G401.6 (cell line): Measurements from ENCODE around the gene SLC36A3.
"Not testable (repeated sequence)": the region's sequence is repeated elsewhere in the genome, so short reads cannot be mapped to it uniquely, and the experiment has no call there.

Experiments used
- FAIRE-seq: peaks from 2 replicates; lab custom pipeline; 2012; peaks lifted over from hg19 to GRCh38; lab: Jason Lieb, UNC

Gene SLC36A3

DNA sequence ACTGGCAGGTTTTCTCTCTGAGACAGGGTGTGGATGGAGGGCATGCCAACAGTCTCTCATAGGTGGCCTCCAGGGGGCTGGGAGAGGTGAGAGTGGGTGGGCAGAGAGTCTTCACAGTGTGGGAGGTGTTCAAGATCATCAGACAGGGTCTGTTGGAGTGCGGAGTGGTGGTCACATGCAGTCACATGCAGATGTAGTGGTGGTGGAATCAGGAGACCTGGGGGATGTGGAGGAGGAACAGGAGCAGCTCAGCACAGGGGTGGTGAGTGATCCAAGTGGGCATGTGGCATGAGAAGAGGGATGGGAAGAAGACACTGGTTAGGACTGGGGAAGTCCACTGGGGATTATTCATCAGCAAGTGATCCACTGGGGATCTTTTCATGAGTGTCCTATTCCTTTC, 44.8 kb downstream of the SLC36A3 start:
- no peak for FAIRE-seq

DNA sequence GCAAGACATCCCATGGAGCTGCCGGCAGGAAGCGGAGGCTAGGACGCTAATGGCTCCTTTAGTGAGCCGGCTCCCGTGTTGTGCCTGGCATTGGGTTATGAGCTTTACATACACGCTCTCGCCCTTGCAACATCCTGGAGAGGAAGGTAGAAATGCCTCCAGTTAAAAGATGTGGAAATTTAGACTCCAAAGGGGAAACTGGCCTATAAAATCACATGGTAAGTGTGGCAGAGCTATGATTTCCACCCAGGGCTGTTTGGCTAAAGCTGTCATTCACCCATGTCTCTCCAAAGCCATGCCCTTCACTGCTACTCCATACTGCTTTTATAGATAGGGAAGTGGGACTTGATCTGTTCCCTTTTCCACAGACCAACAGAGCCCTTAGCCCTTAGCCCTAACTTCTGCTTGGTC, 45.4 kb downstream of the SLC36A3 start:
- FAIRE-seq, result no peak

DNA sequence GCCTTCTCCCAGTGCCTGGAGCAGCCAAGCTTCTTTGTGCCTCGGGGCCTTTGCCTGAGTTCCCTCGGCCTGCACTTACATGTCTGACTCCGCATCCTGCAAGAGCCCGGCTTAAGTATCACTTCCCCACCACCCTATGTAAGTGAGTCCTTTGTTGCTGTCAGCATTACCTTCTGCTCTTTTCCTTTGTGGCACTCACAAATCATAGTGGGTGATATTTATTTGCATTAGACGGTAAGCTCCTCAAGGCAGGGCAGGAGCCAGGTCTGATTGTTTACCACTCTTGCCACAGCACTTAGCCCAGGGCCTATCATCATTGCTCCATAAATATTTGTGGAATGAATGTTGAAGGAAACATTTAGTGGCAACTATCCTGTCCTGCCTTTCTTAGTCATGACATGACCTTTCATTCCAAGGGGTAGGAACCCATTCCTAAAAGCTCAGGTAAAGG, 45.8 kb downstream of the SLC36A3 start:
- no peak for FAIRE-seq

DNA sequence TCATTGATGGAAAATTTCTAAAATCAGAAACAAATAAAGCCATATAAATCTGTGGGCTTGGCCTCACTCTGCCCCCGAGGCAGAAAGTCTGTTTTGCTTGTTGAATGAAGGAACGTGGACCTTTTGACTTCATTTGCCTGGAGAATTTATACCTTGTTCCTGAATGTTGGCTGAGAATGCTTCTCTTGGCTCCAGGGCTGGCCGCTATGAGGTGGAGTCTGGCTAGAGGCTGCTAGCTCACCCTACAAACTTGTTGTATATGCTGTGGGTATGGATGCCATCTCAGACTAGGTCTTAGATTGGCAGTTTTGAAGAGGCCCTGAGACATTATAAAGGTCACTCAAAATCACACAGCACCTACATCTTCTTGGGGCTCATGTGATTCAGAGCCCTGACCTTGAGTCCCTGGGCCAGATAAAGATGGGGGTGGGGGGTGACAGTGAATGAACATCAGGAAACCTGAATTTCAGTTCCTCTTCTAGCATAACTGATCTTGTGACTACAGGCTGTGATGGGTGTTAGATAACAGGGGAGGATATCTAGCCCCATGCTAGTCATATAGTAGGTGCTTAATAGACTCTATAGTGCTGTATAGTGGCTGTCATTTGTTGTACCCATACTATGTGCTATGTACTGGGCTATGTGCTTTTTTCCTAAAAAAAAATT, 47.8 kb downstream of the SLC36A3 start:
- FAIRE-seq, result no peak

DNA sequence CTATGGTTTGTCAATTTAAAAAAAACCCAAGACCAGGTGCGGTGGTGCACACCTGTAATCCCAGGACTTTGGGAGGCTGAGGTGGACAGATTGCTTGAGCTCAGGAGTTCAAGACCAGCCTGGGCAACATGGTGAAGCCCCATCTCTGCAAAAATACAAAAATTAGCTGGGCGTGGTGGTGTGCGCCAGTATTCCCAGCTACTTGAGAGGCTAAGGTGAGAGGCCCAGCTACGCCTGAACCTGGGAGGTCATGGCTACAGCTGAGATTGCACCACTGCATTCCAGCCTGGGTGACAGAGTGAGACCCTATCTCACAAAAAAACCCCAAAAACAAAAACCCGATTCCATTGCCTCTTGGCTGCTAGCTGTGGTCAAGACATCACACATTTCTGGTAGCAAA, 48.6 kb downstream of the SLC36A3 start:
- not testable (repeated sequence) for FAIRE-seq

DNA sequence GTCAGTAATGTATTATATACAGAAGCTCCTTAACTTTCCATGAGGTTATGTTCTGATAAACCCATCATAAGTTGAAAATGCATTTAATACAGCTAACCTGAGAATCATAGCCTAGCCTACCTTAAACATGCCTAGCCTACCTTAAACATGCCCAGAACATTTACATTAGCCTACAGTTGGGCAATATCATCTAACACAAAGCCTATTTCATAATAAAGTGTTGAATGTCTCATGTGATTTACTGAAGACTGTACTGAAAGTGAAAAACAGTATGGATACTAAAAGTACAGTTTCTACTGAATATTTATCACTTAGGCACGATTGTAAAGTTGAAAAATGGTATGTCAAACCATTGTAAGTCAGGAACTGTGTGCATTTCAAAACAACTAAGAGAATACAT, 49.0 kb downstream of the SLC36A3 start:
- no peak for FAIRE-seq

DNA sequence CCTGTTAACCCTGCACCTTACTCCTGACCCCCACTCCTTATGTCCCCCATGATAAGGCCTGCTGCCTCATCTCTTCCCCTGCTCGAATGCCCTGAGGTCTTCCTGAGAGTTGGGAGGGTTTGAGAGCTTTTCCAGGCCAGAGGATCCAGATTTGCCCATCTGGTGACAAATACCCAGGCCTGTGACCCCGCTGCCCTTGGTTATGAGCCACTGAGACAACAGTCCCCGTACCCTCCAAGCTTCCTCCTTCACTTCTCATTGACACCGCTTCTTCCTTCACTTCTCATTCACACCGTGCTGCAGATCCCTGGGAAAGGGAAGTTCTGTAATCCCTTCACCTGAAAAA, 50.0 kb downstream of the SLC36A3 start:
- FAIRE-seq, result no peak

DNA sequence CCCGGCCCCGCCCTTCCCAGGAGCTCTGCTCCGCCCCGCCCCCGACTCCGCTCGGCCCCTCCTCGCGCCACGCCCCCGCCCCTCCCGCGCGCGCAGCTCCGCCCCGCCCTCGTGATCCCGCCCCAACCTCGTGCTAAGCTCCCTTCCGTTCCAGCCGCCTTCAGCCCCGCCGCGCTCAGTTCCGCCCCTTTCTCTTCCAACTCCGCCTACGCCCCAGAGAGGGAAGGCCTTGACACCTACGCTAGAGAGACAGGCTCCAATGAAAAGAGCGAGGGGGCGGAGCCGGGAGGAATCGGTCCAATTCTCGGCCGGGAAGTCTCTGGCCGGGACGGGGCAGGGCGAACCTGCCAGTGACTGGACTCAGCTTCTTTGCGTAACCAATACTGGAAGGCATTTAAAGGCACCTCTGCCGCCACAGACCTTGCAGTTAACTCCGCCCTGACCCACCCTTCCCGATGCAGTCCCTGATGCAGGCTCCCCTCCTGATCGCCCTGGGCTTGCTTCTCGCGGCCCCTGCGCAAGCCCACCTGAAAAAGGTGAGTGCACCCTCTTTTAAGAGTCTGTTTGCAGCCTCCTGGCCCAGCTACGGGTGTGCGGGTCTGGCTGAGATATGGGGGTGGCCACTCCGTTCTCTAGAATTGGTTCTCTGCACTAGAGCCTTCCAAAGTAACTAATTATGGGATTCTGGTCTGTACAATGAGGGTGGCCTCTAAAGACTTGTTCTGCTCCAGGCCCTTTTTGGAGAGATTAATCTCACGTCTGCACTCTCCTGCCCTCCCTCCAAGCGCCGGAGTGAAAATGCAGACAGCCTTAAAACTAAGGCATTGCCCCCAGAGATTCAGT, 50.6 kb downstream of the SLC36A3 start, which contains the start of gene GM2A:
Gene GM2A (plus strand): TSS at position 424 of the 843 bp plus-strand sequence. CDS start 32 bp downstream, at position 456.
- FAIRE-seq, result peak; percentile 98

DNA sequence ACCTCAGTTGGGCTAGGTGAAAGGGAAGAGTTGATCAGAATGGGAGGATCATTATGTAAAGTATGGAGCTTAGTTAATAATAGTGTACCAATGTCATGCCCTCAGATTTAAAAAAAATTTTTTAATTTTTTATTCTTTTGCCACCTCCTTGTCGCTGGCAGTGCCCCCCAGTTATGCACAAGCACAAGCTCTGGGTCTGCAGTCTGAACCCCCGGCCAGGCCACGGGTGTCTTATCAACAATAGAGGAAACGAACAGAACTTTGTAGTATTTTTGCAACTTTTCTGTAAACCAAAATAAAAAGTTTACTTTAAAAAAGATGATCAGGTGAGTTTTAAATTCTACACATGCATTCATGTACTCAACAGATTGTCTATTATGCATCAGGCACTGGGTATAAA, 51.9 kb downstream of the SLC36A3 start:
- FAIRE-seq, result no peak

DNA sequence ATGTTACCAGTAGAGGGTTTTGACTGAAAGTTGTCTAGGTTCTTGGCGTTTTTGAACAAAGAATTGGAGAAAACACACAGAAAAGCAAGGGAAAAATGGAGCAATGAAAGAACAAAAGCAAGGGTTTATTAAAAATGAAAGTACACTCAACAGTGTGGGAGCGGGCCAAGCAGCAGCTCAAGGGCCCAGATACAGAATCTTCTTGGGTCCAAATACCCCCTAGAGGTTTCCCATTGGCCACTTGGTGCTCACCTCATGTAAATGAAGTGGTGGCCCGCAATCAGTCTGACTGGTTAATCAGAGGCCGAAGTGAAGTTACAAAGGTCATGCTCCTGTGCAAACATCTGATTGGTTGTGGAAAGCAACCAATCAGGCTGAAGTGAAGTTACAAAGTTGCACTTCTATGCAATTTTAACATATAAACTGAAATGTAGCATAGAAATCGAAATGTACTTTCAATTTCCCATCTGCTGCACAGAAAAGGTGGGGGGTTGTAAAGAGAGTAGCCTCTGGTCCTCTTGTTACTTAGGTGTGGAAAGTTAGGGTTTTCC, 52.5 kb downstream of the SLC36A3 start:
- FAIRE-seq, result no peak

DNA sequence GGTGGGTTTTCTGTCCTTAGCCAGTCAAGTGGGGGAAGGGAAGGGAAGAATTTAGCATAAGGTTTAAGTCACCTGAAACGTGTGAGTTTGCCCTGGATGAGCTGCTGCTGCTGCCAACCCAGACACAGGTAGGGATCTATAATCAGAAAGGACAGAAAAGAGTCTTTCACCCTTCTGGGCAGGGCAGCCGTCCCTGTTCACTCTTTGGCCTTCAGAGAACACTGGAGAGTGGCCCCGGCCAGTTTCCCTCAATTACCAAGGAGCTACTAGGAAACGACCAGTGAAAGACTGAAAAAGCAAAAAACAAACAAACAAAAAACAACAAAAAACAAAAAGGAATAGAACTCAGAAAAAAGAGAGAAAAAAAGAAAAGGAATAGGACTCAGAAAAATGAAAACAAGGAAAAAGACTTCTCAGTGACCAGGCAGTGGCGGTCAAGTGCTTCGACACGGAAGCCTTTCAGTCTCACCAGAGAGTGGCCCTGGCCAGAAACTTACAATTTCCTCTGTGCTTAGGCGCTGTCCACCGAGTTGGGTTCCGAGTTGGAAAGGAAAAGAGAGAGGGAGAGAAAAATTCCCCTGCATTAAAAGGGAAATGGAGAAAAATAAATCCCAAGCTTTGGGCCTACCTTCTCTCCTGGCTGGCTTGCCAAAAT, 53.1 kb downstream of the SLC36A3 start:
- FAIRE-seq, result no peak

DNA sequence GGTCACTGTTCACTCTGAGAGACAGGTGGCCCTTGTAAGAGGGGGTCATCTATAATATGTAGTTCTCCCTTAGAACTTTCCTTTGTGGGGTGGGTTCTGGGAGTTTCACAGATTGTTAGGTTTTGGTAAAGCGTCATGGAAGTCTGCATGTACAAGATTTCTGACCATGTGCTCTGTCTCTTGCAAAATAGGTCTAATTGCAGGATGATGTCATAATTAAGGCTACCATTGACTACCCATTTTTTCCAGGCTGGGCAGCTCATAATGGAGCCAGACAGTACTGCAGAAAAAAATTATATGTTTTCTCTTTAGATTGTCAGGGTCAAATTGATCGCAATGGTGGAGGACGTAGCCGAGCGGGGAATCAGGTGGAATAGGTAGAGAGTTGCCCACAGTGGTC, 54.3 kb downstream of the SLC36A3 start:
- no peak for FAIRE-seq

DNA sequence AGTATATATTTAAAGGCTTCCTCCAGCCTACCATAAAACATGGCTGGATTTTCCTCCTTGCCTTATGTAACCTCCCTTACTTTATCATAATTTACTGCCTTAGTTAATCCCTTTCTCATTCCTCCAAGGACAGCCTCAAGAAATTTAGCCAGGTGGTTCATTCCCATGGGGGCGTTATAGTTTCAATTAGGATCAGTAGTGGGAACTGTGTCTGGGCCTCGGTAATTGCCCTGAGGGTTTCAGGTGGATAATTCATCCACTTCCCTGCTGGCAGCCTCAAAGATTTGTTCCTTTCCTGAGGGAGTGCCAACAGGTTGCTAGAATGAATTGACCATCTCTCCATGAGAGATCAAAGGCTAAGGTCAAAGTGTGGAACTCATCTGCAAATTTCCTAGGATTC, 54.9 kb downstream of the SLC36A3 start:
- no peak for FAIRE-seq

DNA sequence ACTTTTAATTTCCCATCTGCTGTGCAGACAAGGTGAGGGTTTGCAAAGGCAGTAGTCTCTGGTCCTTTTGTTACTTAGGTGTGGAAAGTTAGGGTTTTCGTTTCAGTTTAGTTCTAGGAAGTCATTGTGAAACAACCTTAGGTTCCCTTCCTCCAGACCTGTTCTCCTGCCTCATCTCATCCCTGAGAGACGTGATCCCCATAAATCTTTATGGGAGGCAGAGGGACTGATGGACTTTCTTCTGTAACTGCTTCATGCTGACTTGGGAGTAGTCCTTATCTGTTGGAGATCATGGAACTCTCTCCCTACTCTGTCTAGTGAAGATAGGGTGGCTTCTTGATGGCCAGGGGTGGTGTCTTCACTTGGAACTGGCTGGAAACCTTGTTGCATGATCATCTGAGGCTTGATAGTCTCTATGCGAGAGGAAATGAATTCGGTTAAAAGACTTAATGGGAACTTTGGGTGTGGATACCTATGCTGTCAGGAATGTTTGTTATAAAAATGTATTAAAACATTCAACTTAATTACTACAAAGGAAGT, 57.8 kb downstream of the SLC36A3 start:
- no peak for FAIRE-seq

DNA sequence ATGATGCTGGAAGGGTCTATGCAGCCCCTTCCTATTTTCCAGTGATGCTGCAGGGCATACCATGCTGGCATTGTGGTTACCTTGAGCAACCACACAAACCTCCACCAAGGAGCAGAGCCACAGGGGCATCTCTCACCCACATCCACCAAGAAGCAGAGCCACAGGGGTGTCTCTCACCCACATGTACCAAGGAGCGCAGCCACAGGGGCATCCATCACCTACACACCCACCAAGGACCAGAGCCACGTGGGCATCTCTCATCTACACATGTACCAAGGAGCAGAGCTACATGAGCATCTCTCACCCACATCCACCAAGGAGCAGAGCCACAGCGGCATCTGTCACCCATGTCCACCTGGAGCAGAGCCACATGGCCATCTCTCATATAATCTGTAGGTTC, 59.4 kb downstream of the SLC36A3 start:
- FAIRE-seq, result no peak

DNA sequence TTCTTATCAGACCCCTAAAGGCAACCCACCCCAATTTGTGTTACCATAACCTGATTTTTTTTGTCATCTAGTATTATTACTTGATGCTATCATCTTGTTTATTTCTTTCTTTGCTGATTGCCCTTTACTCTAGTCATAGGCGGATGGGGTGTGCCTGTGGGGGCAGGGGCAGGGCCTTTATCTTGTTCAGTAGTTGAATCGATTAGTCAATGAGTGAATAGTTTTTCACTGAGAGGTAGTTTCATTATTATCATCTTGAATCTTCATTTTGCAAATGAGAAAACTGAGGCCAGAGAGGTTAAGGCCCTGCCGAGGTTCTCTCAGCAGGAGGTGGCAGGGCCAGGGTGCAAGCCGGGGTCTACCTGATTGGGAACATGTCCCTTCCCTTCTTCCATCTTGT, 60.0 kb downstream of the SLC36A3 start:
- FAIRE-seq, result no peak

DNA sequence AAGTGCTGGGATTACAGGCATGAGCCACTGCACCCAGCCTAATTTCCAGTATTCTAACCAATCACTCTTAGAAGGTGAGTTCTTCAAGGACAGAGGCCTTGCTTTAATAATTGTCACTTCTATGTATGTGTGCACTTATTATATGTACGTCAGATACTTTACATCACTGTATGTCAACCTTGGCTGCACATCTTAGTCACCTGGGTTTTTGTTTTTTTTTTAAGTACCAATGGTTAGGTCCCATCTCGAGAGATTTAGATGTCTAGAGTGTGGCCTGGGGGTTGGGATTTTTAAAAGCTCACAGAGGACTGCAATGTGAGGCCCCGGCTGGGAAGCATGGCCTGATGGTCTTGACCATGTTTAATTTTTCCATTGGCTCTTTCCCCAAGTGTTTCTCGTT, 60.4 kb downstream of the SLC36A3 start:
- no peak for FAIRE-seq

DNA sequence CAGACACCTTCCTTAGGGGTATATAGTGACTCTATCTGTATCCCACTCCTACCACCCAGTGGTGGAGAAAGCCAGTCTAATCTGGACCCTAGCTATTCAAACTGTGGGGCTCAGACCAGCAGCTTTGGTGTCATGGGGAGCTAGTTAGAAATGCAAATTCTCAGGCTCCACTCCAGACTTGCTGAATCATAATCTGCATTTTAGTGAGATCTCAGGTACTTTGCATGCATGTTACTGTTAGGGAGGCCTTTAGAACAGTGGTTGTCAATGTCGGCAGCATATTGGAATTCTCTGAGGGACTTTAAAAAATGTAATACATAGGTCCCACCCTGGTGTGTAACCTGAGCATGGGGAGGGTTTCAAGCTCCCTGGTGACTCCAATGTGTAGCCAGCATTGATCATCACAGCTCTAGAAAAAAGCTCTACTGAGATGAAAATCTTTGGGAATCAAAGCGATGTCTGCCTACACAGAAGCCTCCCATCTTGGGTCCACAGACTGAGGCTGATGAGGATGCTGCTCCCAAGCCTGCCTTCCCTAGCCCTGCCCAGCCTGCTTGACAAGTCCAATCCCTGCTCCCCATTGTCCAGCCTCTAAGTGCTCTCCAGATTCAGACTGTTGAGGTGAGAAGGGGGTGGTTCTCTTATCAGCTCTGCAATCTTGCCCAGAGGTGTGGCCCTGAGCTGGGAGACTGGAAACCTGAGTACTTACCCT, 62.5 kb downstream of the SLC36A3 start:
- FAIRE-seq, result no peak

DNA sequence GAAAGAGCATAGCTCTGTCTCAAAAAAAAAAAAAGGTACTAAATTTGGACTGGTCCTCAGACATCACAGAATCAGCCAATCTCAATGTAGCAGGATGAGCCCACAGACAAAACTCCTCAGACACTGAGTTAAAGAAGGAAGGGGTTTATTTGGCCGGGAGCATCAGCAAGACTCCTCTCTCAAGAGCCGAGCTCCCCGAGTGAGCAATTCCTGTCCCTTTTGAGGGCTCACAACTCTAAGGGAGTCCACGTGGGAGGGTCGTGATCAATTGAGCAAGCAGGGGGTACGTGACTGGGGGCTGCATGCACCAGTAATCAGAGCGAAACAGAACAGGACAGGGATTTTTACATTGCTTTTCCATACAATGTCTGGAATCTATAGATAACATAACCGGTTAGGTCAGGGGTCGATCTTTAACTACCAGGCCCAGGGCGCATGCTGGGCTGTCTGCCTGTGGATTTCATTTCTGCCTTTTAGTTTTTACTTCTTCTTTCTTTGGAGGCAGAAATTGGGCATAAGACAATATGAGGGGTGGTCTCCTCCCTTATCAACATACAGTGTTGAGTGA, 63.2 kb downstream of the SLC36A3 start:
- not testable (repeated sequence) for FAIRE-seq

DNA sequence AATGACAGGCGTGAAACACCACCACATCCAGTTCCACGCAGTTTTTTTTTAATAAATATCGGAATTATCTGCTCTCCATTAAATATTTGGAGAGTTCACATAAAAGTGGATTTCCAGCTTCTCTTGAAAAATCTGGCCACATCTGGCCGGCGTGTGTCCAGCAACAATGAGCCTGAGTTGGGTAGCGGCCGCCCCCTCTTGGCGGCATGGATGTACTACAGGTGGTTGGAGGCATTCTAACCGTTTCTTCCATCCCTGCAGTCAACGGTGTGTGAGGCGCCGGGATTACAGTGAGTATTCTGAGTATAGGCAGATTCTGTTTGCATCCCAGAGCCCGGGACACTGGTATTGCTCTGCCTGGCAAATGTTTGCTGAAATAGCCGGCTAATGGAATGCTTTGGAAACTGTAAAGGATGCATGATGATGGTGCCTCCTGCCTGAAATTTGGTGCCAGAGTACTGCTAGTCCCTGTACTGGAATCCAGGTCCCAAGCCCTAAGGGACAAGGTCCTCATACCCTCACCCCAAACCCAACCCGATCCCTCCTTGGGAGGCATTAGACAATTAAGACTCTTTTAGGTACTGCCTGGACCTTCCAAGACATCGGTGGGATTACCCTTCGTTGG, 64.2 kb downstream of the SLC36A3 start:
- peak; percentile 85 for FAIRE-seq

DNA sequence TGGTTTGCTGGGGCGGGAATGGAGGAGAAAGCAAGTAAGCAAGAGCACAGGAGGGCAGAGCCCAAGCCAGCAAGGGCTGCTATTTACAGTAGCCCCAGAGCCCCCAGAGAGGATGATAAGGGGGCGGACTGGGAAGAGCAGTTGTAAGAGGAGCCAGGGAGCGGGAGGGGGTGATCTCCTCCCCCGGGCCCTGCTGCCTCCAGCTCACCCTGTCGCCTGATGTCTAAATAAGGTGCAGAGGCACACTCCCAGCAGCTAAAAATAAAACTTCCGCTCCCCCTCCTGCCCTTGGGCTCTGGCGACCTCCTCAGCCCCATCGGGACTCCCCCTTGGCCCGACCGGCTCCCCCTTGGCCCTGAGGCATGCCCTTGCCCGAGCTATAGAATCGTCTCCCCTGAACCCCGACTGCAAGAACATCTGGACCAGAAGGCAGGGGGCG, 65.2 kb downstream of the SLC36A3 start:
- no peak for FAIRE-seq
